Right lobe of liver (tissue), 4 donors: Measurements from ENCODE around the gene FYN.

Experiments
- CTCF ChIP-seq, 4 donors: fragments of 200-600 bp in 3 of 4; fragments of 450-650 bp in 1 of 4; IDR thresholded peaks; one replicate each; pipeline versions ENCODE4 v1.5.1 to v1.8.0; 2016 to 2022; ENCODE audit warnings: antibody characterized with exemption in 4 of 4, mild to moderate bottlenecking in 2 of 4
- POLR2A ChIP-seq: fragments of 450-650 bp; IDR thresholded peaks from one replicate; pipeline ENCODE4 v1.6.1; 2017; ENCODE audit warnings: antibody characterized with exemption, mild to moderate bottlenecking
- donor health status: DM: no; HTN: no; CAD: no.
- donor health status: DM: no; HTN: no; CAD: no.
- donor health status: DM: no; HTN: yes; CAD: no.

- TF ChIP-seq CTCF (IDR thresholded peaks at IDR 0.05) (no peak), POLR2A (no peak)
Measured at GRCh38 chr6:111745186-111745585, 128.1 kb downstream of the FYN start.
